AG04450 (cell line): Measurements from ENCODE around the gene NAB1. TPM values are rescaled to one million over a fixed set of nuclear protein-coding genes. Genes with fewer than 3 reads are reported as not detected.

Experiments used
- CTCF ChIA-PET: fragments of 300-600, 350-600 bp; formaldehyde crosslinking; extraction: SDS; loops from one replicate; lab custom pipeline; 2022; ENCODE audit warnings: antibody characterized with exemption, inconsistent platforms; lab: Charles Lee
- POLR2A ChIA-PET: fragments of 350-600 bp; formaldehyde crosslinking; extraction: SDS; loops from one replicate; lab custom pipeline; 2021; ENCODE audit warnings: antibody characterized with exemption, inconsistent platforms; lab: Yijun Ruan, JAX
- DNase-seq: peaks from one replicate; pipeline ENCODE4 v3.0.0-alpha.2; 2011; ENCODE audit warnings: low read depth, low spot score
- H3K27ac ChIP-seq: one replicate; pipeline ENCODE4 v1.5.1; 2012; ENCODE audit warnings: low read depth, low read length, control low read depth
- H3K27me3 ChIP-seq: one replicate; pipeline ENCODE4 v1.6.0; 2012; ENCODE audit warnings: low read length; ENCODE audit not compliant: control insufficient read depth, insufficient read depth
- H3K4me3 ChIP-seq: 2 replicates; pipeline ENCODE4 v1.5.1; 2011; ENCODE audit warnings: mild to moderate bottlenecking, low read depth, low read length, control low read depth
- H3K9me3 ChIP-seq: 2 replicates; pipeline ENCODE4 v1.5.1; 2012; ENCODE audit warnings: low read length; ENCODE audit not compliant: control insufficient read depth, insufficient read depth
- CTCF ChIP-seq: IDR thresholded peaks from 2 replicates; pipeline ENCODE4 v1.5.1; 2011; ENCODE audit warnings: low read depth, low read length, control low read depth, inconsistent platforms
- polyA plus RNA-seq: library from polyadenylated mRNA; depleted of rRNA; stranded (reverse); fragments of >200 nt; gene quantifications from 2 replicates; pipeline ENCODE4 v1.2.3, GENCODE V29; 2011; rRNA removed

Gene NAB1
- polyA plus RNA-seq, 1 experiment: 30.7 TPM

- peaks cover 4% of the 10 kb centered on the region for H3K27me3 ChIP-seq
- POLR2A ChIA-PET: no interaction called here
- DNase-seq: no peak
- no peak overlapping the region for H3K27ac ChIP-seq
- no peak overlapping the region for H3K4me3 ChIP-seq
- no peak for TF ChIP-seq CTCF
- no peaks in the 10 kb centered on the region; the same call in 1 of the 2 replicates for H3K9me3 ChIP-seq
- CTCF ChIA-PET: no interaction called here
These were observed 91.6 kb downstream of the NAB1 start for GRCh38 chr2:190740449-190740848.

Other genes starting within 250 kb of the NAB1 start
- 12.0 and 12.9 TPM in 2 replicates for gene MFSD6, start 240.7 kb upstream of the NAB1 start, polyA plus RNA-seq
- 3.5 and 7.3 TPM in 2 replicates for gene NEMP2, start 114.4 kb upstream of the NAB1 start, polyA plus RNA-seq
- gene GLS, start 231.7 kb downstream of the NAB1 start, polyA plus RNA-seq: 144 and 206 TPM in 2 replicates